Adrenal gland (tissue), 12 donors: Measurements from ENCODE around the gene GLP2R. TPM values are rescaled to one million over a fixed set of nuclear protein-coding genes. Genes with fewer than 3 reads are reported as not detected.

Experiments
- DNase-seq, 7 donors: peaks; one replicate each; pipeline ENCODE4 v3.0.0-alpha.2; 2019 to 2020
- H3K27ac ChIP-seq, 5 donors: fragments of 200-600 bp; sonication (generic) in 4 of 5; 1 replicate in 3 of 5; 2 replicates in 2 of 5; pipeline versions ENCODE4 v1.5.1 to v1.8.0; 2016 to 2020; ENCODE audit warnings: mild to moderate bottlenecking in 1 of 5
- H3K27me3 ChIP-seq: fragments of 200-600 bp; 2 replicates; pipeline ENCODE4 v1.8.0; 2021
- H3K36me3 ChIP-seq, 2 donors: fragments of 200-600 bp; replicated peaks in 1 of 2; 1 replicate in 1 of 2; 2 replicates in 1 of 2; pipeline versions ENCODE4 v1.5.1 to v1.8.0; 2018 to 2022
- H3K4me1 ChIP-seq, 2 donors: fragments of 200-600 bp; replicated peaks in 1 of 2; 1 replicate in 1 of 2; 2 replicates in 1 of 2; pipeline versions ENCODE4 v1.5.1 to v1.8.0; 2018 to 2021
- H3K4me3 ChIP-seq, 4 donors: fragments of 200-600 bp; sonication (generic) in 3 of 4; one replicate each; pipeline ENCODE4 v1.5.1; 2016 to 2018
- H3K9me3 ChIP-seq, 3 donors: fragments of 200-600 bp; sonication (generic) in 1 of 3; replicated peaks in 1 of 3; 1 replicate in 2 of 3; 2 replicates in 1 of 3; pipeline versions ENCODE4 v1.5.1 to v1.8.0; 2016 to 2021
- CTCF ChIP-seq, 6 experiments: fragments of 450-650 bp in 4 of 6; fragments of 200-600 bp in 2 of 6; sonication (generic) in 1 of 6; IDR thresholded peaks; 1 replicate in 5 of 6; 2 replicates in 1 of 6; pipeline versions ENCODE4 v1.5.1 to v1.8.0; 2016 to 2021; ENCODE audit warnings: antibody characterized with exemption in 6 of 6, mild to moderate bottlenecking in 2 of 6, moderate library complexity in 1 of 6
- POLR2A ChIP-seq, 2 donors: fragments of 450-650 bp; IDR thresholded peaks; one replicate each; pipeline ENCODE4 v1.6.1; 2017; ENCODE audit warnings: antibody characterized with exemption in 2 of 2, mild to moderate bottlenecking in 2 of 2, moderate library complexity in 1 of 2
- WGBS, 4 donors: extraction: QIAGEN DNeasy Blood & Tissue Kit in 2 of 4; methylation state at CpG; one replicate each; pipeline versions ENCODE4 v1.1.5 to v1.1.7; 2013 to 2017; 5-methylcytosine and 5-hydroxymethylcytosine counted together
- intact Hi-C, 2 donors: fragments of 100-400 bp; cut with DNase I; formaldehyde crosslinking; loops; one replicate each; pipeline versions ENCODE4 v1.14.1 to v1.15.0; 2022 to 2023
- polyA plus RNA-seq, 3 donors: library from polyadenylated mRNA; stranded (reverse); fragments of 200-250 nt in 2 of 3; fragments of 350-450 nt in 1 of 3; fragmentation: Illumina TruSeq in 1 of 3; extraction: RNeasy Lipid Tissue Mini Kit (QIAGEN cat#74804) in 1 of 3; gene quantifications; one replicate each; pipeline ENCODE4 v1.2.3, GENCODE V29; 2013 to 2014
- total RNA-seq, 9 donors: library from RNA; depleted of rRNA in 4 of 9; stranded (reverse); fragments of >200 nt in 4 of 9; fragments of 120-200 nt in 1 of 9; fragmentation: NEBNext Ultra II Directional in 1 of 9; extraction: Animal tissue kit (Norgen Biotek cat#: 25700) in 1 of 9; gene quantifications; one replicate each; pipeline versions ENCODE4 v1.1.0 to v1.2.4, GENCODE V29; 2013 to 2023
- donor health status: healthy with polysubstance abuse.
- donor health status: Bipolar disorder and iron deficiency.
- donor health status: DM: yes; HTN: yes; CAD: no.
- donor health status: DM: no; HTN: no; CAD: no.
- donor health status: DM: no; HTN: no; CAD: no.
- donor health status: DM: yes; HTN: yes; CAD: no.

Gene GLP2R
- total and polyA plus RNA-seq, 12 donors: 0.07 to 1.2 (median 0.35) TPM; not detected in 1

DNA sequence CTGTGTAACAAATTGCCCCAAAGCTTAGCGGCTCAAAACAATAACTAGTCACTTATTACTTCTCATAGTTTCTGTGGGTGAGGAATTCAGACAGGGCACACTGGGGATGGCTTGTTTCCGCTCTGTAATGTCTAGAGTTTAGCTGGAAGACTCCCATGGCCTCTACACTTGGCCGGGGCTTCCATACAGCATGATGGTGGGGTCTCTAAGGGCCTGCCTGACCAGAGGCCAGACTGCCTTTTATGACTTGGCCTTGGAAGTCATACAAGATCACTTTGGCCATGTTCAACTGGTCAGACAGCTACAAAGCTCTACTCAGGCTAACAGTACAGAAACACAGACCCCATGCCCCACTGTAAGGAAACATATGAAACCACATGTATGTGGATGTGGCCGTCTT is 8.2 kb downstream of the GLP2R start:
- no peak for TF ChIP-seq CTCF (IDR thresholded peaks at IDR 0.05)
- no peak for TF ChIP-seq POLR2A (IDR thresholded peaks at IDR 0.05)
- Histone ChIP-seq H3K36me3 (no peaks in the 10 kb centered on the region), H3K4me1 (no peaks in the 10 kb centered on the region), H3K9me3 (no peaks in the 10 kb centered on the region), H3K27ac (no peak overlapping the region), H3K4me3 (no peak overlapping the region), H3K27me3 (no peaks in the 10 kb centered on the region)
- 80 to 96% (median 86%) methylated on average over 2 to 4 of the region's 4 CpGs for WGBS, 4 donors
- DNase-seq: peak in 1 of 7 donors; percentile 11
- intact Hi-C loops: no loop called here

DNA sequence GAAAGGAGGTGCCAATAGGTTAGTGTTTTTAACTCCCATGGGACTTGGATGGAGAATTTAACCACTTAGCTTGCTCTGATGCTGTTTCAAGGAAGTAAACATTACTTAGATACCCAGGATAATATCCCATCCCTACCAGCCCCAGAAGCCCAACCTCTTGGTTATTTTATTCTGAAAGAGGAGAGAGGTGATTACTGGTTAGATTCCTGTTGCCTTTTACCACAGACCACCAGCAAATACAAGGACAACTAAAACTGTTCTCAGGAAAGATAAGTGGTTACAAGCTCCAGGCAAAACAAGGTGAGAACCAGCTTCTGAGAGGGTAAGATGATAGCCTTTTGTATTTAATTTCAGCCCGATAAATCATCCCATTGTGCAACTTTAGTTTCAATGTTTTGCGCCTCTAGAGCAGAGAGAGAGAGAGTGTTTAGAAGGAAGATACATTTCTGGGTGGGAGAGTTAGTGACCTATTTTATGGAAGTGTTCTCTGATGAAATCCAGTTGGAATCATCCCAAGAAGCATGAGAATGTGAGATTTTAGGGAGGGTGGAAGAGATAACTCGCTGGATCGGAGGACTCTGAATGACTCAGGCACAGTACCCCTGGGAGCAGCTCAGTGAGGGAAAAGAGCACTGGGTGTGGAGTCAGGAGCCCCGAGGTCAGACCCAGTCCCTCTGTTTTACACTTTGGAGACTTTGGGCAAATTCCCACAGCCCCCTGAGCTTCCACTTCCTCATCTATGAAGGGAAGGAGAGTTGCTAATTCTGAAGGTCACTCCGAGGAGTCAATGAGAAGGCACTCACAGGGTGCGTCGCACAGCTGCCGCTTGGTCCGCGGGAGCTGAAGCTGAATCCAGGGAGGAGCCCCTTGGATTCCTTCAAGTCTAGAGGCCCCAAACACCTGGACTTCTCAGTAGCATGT is 12.1 kb downstream of the GLP2R start:
- Histone ChIP-seq H3K27ac (peak overlapping the region in 1 of 5 donors; percentile 63), H3K36me3 (no peaks in the 10 kb centered on the region), H3K27me3 (no peaks in the 10 kb centered on the region), H3K4me1 (no peaks in the 10 kb centered on the region), H3K4me3 (no peak overlapping the region), H3K9me3 (no peaks in the 10 kb centered on the region)
- 41 to 61% (median 47%) methylated on average over 11 of the region's 11 CpGs for WGBS, 4 donors
- intact Hi-C loops: no loop called here
- DNase-seq: peak in 6 of 7 donors; percentile 18 to 61 (median 32)
- TF ChIP-seq POLR2A (IDR thresholded peaks at IDR 0.05) (no peak), CTCF (IDR thresholded peaks at IDR 0.05) (no peak)

DNA sequence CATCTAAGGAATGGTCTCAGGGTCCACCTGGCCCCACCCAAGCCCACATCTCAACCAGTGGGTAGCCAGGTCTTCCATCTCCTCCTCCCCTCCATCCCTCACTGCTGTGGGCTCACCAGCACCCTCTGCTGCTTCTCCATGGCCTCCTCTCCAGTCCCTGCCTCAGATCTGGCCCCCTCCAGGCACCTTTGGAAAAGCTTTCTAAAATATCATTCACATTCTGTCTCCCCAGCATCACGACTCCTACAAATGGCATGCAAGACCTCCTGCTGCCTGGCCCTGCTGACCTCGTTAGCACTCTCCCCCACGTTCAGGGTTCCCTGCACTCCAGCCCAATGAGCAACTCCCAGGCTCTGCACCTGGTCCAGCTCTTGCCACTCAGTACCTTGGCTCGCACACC is 13.7 kb downstream of the GLP2R start:
- 46 to 62% (median 51%) methylated on average over 4 of the region's 4 CpGs for WGBS, 4 donors
- no peaks in the 10 kb centered on the region for H3K27me3 ChIP-seq
- intact Hi-C loops: no loop called here
- no peak overlapping the region for H3K4me3 ChIP-seq
- no peaks in the 10 kb centered on the region for H3K4me1 ChIP-seq
- H3K9me3 ChIP-seq: no peaks in the 10 kb centered on the region
- no peak for DNase-seq
- H3K36me3 ChIP-seq: no peaks in the 10 kb centered on the region
- no peak overlapping the region for H3K27ac ChIP-seq
- no peak for TF ChIP-seq CTCF (IDR thresholded peaks at IDR 0.05)
- TF ChIP-seq POLR2A (IDR thresholded peaks at IDR 0.05): no peak

DNA sequence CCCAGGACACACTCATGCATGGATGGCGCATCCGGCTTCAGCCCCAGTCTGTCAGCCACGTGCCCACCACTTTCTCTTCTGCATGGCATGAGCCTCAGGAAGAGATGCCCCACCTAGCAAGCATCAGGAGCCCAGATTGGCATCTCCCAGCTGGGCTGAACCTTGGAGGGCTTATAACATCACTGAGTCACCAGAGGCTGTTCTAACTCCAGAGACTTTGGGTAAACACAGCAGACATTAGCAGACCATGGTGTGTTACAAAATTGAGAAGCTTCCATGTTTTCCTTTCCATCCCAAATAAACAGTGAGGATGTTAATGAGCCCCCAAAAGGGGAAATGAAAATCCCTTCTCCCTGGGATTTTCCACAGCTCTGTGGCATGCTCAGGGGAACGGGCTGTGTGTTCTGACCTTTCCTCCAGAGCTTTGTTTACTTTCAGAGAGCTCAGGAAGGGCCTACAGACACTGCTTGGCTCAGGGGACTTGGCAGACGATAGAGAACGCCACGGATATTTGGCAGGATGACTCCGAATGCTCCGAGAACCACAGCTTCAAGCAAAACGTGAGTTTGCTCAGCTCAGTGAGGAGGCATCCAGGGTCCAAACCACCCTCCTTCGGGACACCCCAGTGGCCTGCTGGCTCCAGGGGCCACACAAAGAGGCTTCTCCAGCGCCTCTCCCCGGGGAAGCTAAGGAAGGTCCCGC is 16.5 kb downstream of the GLP2R start:
- intact Hi-C loops: no loop called here
- Histone ChIP-seq H3K4me1 (no peaks in the 10 kb centered on the region), H3K36me3 (no peaks in the 10 kb centered on the region), H3K27ac (peak overlapping the region in 1 of 5 donors; percentile 79), H3K4me3 (no peak overlapping the region), H3K27me3 (no peaks in the 10 kb centered on the region), H3K9me3 (no peaks in the 10 kb centered on the region)
- no peak for TF ChIP-seq CTCF (IDR thresholded peaks at IDR 0.05)
- no peak for TF ChIP-seq POLR2A (IDR thresholded peaks at IDR 0.05)
- DNase-seq: peak in 6 of 7 donors; percentile 14 to 58 (median 25)
- WGBS, 4 donors: 47 to 59% (median 57%) methylated on average over 8 to 14 of the region's 14 CpGs
